Caco-2 (cell line): Measurements from ENCODE around the gene ARHGAP5. TPM values are rescaled to one million over a fixed set of nuclear protein-coding genes. Genes with fewer than 3 reads are reported as not detected.

Experiments
- BruUV-seq: library from RNA; stranded (reverse); fragments of 400-500 nt; replicated peaks from 2 replicates; lab custom pipeline; 2021; lab: Mats Ljungman, UMichigan
- CTCF ChIA-PET: fragments of 300-600 bp; sonication (Branson Sonifier 250); formaldehyde crosslinking; loops from one replicate; lab custom pipeline; 2022; ENCODE audit warnings: antibody characterized with exemption; lab: Charles Lee
- POLR2A ChIA-PET: fragments of 300-600 bp; sonication (Branson Sonifier 250); formaldehyde crosslinking; loops from one replicate; lab custom pipeline; 2022; ENCODE audit warnings: antibody characterized with exemption; lab: Charles Lee
- DNase-seq, 2 experiments: peaks; one replicate each; pipeline versions ENCODE4 v3.0.0 to v3.0.0-alpha.2; 2020 to 2022
- H3K27me3 ChIP-seq: replicated peaks from 2 replicates; pipeline ENCODE4 v1.6.0; 2011; ENCODE audit warnings: low read length; ENCODE audit not compliant: control insufficient read depth, insufficient read depth
- H3K36me3 ChIP-seq: 2 replicates; pipeline ENCODE4 v1.5.1; 2011; ENCODE audit warnings: low read length; ENCODE audit not compliant: control insufficient read depth, insufficient read depth
- H3K4me1 ChIP-seq: fragments of 250-450 bp; sonication (Bioruptor Pico); 2 replicates; pipeline ENCODE4 v1.5.1; 2020; ENCODE audit warnings: mild to moderate bottlenecking
- H3K4me3 ChIP-seq: 2 replicates; pipeline ENCODE4 v1.5.1; 2011; ENCODE audit warnings: low read depth, mild to moderate bottlenecking, control low read depth, low read length
- H3K9me3 ChIP-seq: fragments of 250-450 bp; sonication (Bioruptor Pico); 2 replicates; pipeline ENCODE4 v1.5.1; 2020; ENCODE audit warnings: mild to moderate bottlenecking, moderate library complexity
- H3K27ac Mint-ChIP-seq: one replicate; pipeline ENCODE4 v1.8.0; 2022; ENCODE audit warnings: mixed read lengths; ENCODE audit not compliant: unreplicated experiment
- H3K27me3 Mint-ChIP-seq: one replicate; pipeline ENCODE4 v1.8.0; 2022; ENCODE audit warnings: mixed read lengths; ENCODE audit not compliant: insufficient read depth, unreplicated experiment
- H3K36me3 Mint-ChIP-seq: one replicate; pipeline ENCODE4 v1.8.0; 2022; ENCODE audit warnings: mild to moderate bottlenecking, mixed read lengths; ENCODE audit not compliant: insufficient read depth, unreplicated experiment
- H3K4me1 Mint-ChIP-seq: one replicate; pipeline ENCODE4 v1.8.0; 2022; ENCODE audit warnings: low read depth, mixed read lengths; ENCODE audit not compliant: unreplicated experiment
- H3K4me3 Mint-ChIP-seq: one replicate; pipeline ENCODE4 v1.8.0; 2022; ENCODE audit warnings: mild to moderate bottlenecking, moderate library complexity, mixed read lengths; ENCODE audit not compliant: unreplicated experiment
- H3K9me3 Mint-ChIP-seq: one replicate; pipeline ENCODE4 v1.8.0; 2022; ENCODE audit warnings: mixed read lengths; ENCODE audit not compliant: unreplicated experiment
- intact Hi-C: fragments of 100-400 bp; cut with micrococcal nuclease; formaldehyde crosslinking; loops from one replicate; pipeline ENCODE4 v1.10.0; 2022; ENCODE audit not compliant: unreplicated experiment
- total RNA-seq: library from RNA; stranded (reverse); gene quantifications from 2 replicates; pipeline ENCODE4 v1.2.3, GENCODE V29; 2022
- TF ChIP-seq, protein P1 (sequence below), 2 experiments: fragments of 200-600 bp in 1 of 2; IDR thresholded peaks; 1 replicate in 1 of 2; 2 replicates in 1 of 2; pipeline versions ENCODE4 v1.5.1 to v1.8.0; 2011 to 2022; ENCODE audit warnings: antibody characterized with exemption in 1 of 2, control low read depth in 1 of 2, inconsistent platforms in 1 of 2, low read depth in 1 of 2, low read length in 1 of 2, mild to moderate bottlenecking in 1 of 2, moderate library complexity in 1 of 2; ENCODE audit not compliant: insufficient read depth in 1 of 2, severe bottlenecking in 1 of 2, unreplicated experiment in 1 of 2

ARHGAP5 gene
- total RNA-seq, 1 experiment from 2014 or later, result 165 TPM

- Mint-ChIP-seq H3K4me1 (peaks cover 18% of the 10 kb centered on the region), H3K27ac (no peak overlapping the region), H3K4me3 (no peak overlapping the region), H3K9me3 (no peaks in the 10 kb centered on the region), H3K36me3 (peaks cover 68% of the 10 kb centered on the region), H3K27me3 (no peaks in the 10 kb centered on the region)
- Histone ChIP-seq H3K27me3 (no peaks in the 10 kb centered on the region), H3K4me3 (no peak overlapping the region), H3K36me3 (no peaks in the 10 kb centered on the region), H3K9me3 (peaks cover 12% of the 10 kb centered on the region), H3K4me1 (no peaks in the 10 kb centered on the region)
- no TSS peak for BruUV-seq
- intact Hi-C loops, result no loop called here
- TF ChIP-seq, protein P1, sequence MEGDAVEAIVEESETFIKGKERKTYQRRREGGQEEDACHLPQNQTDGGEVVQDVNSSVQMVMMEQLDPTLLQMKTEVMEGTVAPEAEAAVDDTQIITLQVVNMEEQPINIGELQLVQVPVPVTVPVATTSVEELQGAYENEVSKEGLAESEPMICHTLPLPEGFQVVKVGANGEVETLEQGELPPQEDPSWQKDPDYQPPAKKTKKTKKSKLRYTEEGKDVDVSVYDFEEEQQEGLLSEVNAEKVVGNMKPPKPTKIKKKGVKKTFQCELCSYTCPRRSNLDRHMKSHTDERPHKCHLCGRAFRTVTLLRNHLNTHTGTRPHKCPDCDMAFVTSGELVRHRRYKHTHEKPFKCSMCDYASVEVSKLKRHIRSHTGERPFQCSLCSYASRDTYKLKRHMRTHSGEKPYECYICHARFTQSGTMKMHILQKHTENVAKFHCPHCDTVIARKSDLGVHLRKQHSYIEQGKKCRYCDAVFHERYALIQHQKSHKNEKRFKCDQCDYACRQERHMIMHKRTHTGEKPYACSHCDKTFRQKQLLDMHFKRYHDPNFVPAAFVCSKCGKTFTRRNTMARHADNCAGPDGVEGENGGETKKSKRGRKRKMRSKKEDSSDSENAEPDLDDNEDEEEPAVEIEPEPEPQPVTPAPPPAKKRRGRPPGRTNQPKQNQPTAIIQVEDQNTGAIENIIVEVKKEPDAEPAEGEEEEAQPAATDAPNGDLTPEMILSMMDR (IDR thresholded peaks at IDR 0.05; ENCODE audit: insufficient read depth in 1 of 2, low read depth in 1 of 2, low read length in 1 of 2, severe bottlenecking in 1 of 2, unreplicated experiment in 1 of 2), result no peak
- CTCF ChIA-PET, result no interaction called here
- POLR2A ChIA-PET, result no interaction called here
- no peak for DNase-seq
These were observed 60.8 kb downstream of the ARHGAP5 start for GRCh38 chr14:32137892-32138291.

DNA sequence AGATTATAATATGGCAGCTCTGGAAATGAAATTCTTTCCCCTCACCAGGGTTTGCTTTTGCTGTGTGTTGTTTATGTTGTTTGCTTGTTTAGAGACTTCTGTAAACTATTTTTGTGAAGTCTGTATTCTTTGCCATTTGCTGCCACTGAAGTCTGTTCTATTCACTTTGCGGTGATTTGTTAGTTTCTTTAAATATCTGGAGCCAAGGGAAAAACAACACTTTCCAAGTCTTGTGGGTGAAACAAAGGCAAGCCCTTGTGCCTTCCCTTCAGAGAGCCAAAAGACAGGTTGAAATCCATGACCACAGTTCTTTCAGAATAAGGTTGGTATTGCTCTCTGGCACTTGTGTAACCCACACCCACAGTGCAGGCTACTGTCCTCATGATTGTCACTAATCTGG is 65.2 kb downstream of the ARHGAP5 start:
- H3K9me3 ChIP-seq, result peaks cover 2% of the 10 kb centered on the region
- Mint-ChIP-seq H3K27ac (no peak overlapping the region), H3K4me3 (no peak overlapping the region), H3K36me3 (peaks cover 48% of the 10 kb centered on the region), H3K4me1 (peaks cover 13% of the 10 kb centered on the region), H3K27me3 (no peaks in the 10 kb centered on the region), H3K9me3 (no peaks in the 10 kb centered on the region)
- intact Hi-C loops, result no loop called here
- no peak overlapping the region for H3K4me3 ChIP-seq
- TF ChIP-seq, protein P1 (IDR thresholded peaks at IDR 0.05; ENCODE audit: insufficient read depth in 1 of 2, low read depth in 1 of 2, low read length in 1 of 2, severe bottlenecking in 1 of 2, unreplicated experiment in 1 of 2), result no peak
- no peaks in the 10 kb centered on the region for H3K27me3 ChIP-seq
- no TSS peak for BruUV-seq
- DNase-seq, result no peak
- CTCF ChIA-PET, result no interaction called here
- POLR2A ChIA-PET, result no interaction called here
- H3K4me1 ChIP-seq, result no peaks in the 10 kb centered on the region
- no peaks in the 10 kb centered on the region for H3K36me3 ChIP-seq

DNA sequence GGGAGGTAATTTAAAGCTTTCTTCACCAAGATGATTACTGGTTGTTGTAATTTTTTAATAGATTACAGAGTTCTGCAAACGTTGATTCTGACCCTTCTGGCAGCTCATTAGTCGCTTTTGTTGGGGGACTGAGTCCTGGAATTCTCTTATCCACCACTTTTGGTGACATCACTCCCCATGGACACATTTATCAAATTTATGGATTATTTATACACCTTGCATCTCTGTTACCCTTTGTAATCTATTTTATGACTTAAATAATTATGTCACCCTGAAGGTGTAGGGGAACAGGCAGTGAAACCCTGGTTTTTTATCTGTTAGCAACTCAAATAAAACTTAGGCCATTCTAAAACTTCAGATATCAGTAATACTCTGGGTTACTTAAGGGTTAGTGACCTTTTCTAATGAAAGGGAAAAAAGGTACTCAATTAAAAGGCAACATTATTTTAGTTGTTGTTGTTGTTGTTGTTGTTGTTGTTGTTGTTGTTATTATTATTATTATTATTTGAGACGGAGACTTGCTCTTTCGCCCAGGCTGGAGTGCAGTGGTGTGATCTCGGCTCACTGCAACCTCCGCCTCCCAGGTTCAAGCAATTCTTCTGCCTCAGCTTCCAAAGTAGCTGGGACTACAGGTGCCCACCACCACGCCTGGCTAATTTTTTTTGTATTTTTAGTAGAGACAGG is 65.8 kb downstream of the ARHGAP5 start:
- Histone ChIP-seq H3K4me3 (no peak overlapping the region), H3K4me1 (no peaks in the 10 kb centered on the region), H3K36me3 (no peaks in the 10 kb centered on the region), H3K9me3 (no peaks in the 10 kb centered on the region), H3K27me3 (no peaks in the 10 kb centered on the region)
- TF ChIP-seq, protein P1 (IDR thresholded peaks at IDR 0.05; ENCODE audit: insufficient read depth in 1 of 2, low read depth in 1 of 2, low read length in 1 of 2, severe bottlenecking in 1 of 2, unreplicated experiment in 1 of 2), result no peak
- intact Hi-C loops, result no loop called here
- no peak overlapping the region for H3K4me3 Mint-ChIP-seq
- BruUV-seq, result no TSS peak
- peaks cover 13% of the 10 kb centered on the region for H3K4me1 Mint-ChIP-seq
- ChIA-PET CTCF (no interaction called here), POLR2A (no interaction called here)
- DNase-seq, result no peak
- peaks cover 43% of the 10 kb centered on the region for H3K36me3 Mint-ChIP-seq
- no peak overlapping the region for H3K27ac Mint-ChIP-seq
- no peaks in the 10 kb centered on the region for H3K27me3 Mint-ChIP-seq
- H3K9me3 Mint-ChIP-seq, result no peaks in the 10 kb centered on the region
